DMS153 (cell line): Measurements from ENCODE around the gene FAM171A2.

ENCODE experiments used
- DNase-seq: peaks from one replicate; lab custom pipeline; 2025; lab: John Stamatoyannopoulos, UW

FAM171A2 gene

GRCh38 chr17:44321246-44322120 lies 42.2 kb downstream of the FAM171A2 start:
- no peak for DNase-seq

GRCh38 chr17:44320066-44320465 lies 43.6 kb downstream of the FAM171A2 start:
- no peak for DNase-seq

- no peak for DNase-seq
Observed at GRCh38 chr17:44318077-44318892, 45.4 kb downstream of the FAM171A2 start.

- DNase-seq = no peak
Observed at GRCh38 chr17:44317545-44317944, 46.1 kb downstream of the FAM171A2 start.

GRCh38 chr17:44315760-44316731 lies 47.6 kb downstream of the FAM171A2 start:
- DNase-seq = no peak

DNA sequence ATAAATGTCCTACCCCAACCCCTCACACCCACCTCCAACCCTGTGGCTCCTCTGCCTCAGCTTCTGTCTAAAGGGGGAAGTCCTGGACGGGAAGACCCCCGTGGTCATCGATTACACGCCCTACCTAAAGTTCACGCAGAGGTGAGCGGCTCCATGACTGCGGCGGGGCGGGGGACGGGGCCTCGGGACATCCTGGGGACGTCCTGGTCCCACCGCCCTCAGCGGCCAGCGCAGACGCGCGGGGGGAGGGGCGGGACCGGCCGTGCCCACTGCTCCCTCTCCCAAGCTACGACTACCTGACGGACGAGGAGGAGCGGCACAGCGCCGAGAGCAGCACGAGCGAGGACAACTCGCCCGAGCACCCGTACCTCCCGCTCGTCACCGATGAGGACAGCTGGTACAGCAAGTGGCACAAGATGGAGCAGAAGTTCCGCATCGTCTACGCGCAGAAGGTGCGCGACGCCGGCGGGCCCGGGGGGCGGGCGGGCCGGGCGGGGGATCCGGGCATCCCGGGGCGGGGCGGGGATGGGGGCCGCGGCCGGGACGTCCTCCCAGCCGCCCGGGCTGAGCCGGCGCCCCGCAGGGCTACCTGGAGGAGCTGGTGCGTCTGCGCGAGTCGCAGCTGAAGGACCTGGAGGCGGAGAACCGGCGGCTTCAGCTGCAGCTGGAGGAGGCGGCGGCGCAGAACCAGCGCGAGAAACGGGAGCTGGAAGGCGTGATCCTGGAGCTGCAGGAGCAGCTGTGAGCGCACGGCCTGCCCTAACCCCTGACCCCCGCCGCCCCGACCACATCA lies 48.6 kb downstream of the FAM171A2 start:
- DNase-seq = peak; percentile 40

DNA sequence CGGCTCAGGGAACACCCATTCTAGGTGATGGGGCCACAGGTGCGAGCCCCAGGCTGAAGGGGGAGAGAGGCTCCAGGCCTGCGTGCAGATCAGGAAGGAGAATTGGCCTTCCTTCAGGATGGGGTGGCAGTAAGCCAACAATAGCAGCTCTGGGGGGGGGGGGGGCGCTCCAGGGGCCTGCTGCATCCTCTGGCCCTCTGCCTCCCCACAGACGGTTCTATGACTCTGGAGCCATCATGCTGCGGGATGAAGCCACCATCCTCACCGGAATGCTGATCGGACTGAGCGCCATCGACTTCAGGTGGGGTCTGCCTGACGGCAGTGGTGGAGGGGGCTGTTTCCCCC lies 49.2 kb downstream of the FAM171A2 start:
- no peak for DNase-seq

- DNase-seq = no peak
Observed at GRCh38 chr17:44314031-44314430, 49.6 kb downstream of the FAM171A2 start.

GRCh38 chr17:44312396-44313104 lies 51.1 kb downstream of the FAM171A2 start:
- DNase-seq = no peak

GRCh38 chr17:44311562-44312181 lies 52.0 kb downstream of the FAM171A2 start:
- no peak for DNase-seq

DNA sequence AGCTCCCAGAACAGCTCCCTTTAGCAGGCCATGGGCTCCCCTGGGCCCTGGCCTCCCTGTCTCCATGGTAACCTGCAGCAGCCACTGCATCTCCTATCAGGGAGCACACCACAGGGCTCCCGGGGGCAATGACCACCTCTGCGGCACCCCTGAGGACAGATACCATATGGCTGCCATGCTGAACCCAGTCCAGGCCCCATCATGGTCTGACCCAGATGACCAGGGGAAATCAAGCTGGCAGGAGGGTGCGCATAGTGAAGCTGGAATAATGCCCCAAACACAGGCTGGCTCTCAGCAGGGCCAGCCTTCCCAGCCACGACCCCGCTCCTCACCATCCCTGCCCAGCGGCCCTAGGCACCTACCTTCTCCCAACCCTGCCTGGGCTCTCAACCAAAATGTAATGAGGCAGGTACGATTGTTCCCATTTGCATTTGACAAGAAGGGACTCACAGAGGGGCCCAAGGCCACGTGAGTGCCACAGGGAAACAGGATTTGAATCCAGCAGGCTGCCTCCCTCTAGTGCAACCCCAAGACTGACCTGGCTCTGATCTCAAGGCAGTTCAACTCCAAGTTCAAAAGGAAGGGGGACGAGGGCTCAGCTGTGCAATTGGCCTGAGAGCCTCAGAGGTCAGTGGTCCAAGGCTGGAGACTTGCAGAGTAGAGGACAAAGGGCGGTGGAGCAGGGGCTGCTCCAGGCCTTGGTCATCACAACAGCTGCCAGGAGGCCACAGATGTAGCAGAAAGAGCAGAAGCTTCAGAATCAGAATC lies 52.9 kb downstream of the FAM171A2 start:
- DNase-seq = no peak

DNA sequence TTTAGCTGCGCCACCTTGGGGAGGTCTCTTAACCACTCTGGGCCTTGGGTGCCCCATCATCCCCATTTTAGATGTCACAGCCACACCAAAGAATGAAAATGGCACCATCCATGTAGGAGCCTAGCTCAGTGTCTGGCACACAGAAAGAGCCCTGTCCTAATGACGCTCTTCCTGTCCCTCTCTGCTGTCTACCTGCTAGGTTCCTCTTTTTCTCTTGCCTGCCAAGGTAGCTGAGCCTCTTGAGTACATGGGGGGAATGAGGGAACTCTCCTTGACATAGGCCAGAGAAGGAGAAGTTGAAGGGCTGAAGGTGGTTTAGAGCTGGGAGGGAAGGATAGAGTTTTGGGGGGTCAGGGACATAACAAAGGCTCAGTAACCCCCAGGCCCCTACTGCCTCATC lies 53.5 kb downstream of the FAM171A2 start:
- DNase-seq = no peak

GRCh38 chr17:44309472-44309871 lies 54.2 kb downstream of the FAM171A2 start:
- no peak for DNase-seq

DNA sequence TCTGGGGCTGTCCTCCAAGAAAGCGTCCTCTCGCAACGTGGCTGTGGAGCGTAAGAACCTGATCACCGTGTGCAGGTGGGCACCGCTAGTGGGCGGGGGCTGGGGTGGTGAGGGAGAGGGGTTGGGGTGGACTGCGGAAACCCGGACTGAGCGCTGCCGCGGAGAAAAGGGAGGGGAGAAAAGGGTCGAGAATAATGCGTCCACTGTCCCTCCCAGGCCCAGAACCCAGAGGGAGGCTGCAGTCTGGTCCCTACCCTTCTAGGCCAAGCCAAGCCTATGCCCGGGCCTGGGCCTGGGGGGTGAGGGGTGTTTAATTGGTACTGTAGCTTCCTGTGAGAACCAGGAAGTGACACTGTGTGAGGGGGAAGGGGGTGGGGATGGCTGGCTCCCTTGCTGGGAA lies 54.8 kb downstream of the FAM171A2 start:
- DNase-seq = peak; percentile 27

DNA sequence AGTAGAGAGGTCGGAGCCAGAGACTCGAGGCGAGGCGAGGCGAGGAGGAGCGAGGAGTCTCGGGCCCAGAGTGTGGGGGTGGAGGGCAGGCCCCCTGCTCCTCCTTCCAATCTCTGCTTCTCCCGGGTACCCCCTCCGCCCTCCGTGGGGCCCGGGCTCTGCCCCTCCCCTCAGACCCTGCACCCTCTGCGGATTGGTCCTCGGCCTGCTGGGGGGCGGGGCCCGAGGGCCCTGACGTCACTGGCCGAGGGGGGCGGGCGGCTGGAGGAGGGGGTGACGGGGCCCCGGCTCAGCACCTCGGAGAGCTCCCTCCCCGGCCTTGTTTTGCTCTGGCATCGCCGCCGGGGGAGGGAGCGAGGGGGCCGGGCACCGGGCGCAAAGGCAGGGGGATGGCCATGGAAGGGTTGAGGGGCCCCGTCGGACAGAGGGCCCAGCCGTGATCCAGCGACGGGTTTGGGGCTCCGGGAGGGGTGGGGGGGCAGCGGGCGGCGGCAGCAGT lies 55.3 kb downstream of the FAM171A2 start, which contains the start of gene RUNDC3A:
TSS of gene RUNDC3A (plus strand) at position 282 of the 499 bp plus-strand sequence. CDS start 232 bp downstream, outside the sequence.
- peak; percentile 67 for DNase-seq

GRCh38 chr17:44307387-44308186 lies 56.1 kb downstream of the FAM171A2 start:
- peak; percentile 33 for DNase-seq

GRCh38 chr17:44304651-44305050 lies 59.0 kb downstream of the FAM171A2 start:
- no peak for DNase-seq
